C4-2B (cell line): ENCODE data around the gene SIPA1L2.

ENCODE experiments used
- ZFX ChIP-seq: fragments of 450-650 bp; IDR thresholded peaks from 2 replicates; pipeline ENCODE4 v1.6.1; 2017
- TF ChIP-seq, protein P1 (sequence below): fragments of 450-650 bp; conservative IDR thresholded peaks from 2 replicates; pipeline ENCODE4 v1.5.1; 2017; ENCODE audit warnings: mild to moderate bottlenecking

DNA sequence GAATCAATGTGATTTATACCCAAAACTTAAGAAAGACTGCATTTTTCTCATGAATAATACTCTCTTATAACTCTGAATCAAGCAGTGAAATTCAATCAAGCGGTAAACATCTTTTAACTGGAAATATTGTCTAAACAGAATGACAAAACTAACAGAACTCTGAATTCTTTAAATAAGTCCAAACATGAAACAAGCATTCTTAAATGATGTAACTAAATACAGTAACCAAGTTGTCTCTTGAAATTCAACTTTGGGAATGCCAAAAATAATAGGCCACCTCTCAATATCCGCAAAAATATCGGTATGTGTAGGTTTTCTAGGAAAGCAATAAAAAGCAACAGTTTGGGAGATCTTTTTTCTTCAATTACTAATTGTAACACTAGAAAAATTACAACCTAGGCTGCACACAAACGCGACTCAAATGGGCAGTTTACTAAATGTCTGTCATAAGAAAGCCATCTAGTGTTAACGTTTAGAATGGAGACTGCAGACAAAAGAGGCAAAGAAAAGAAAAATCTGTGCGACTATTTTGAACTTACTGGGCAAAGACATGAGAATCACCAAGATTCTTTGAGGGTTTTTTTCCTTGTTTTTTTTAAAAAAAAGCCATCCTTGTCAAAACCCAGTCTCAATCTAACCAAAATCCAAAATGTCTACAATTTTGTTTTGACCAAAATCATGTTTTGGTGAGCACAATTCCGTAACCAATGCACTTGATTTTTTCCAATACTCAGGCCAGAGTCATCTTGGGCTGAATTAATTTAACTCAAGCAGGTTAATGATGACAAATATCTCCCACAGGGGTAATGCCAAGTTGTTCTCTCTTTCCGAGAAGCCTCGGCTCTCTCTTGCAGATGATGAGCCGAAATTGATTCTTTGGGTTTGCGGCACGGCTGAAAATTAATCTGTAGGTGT lies 1.3 kb downstream of the SIPA1L2 start:
- TF ChIP-seq, protein P1, sequence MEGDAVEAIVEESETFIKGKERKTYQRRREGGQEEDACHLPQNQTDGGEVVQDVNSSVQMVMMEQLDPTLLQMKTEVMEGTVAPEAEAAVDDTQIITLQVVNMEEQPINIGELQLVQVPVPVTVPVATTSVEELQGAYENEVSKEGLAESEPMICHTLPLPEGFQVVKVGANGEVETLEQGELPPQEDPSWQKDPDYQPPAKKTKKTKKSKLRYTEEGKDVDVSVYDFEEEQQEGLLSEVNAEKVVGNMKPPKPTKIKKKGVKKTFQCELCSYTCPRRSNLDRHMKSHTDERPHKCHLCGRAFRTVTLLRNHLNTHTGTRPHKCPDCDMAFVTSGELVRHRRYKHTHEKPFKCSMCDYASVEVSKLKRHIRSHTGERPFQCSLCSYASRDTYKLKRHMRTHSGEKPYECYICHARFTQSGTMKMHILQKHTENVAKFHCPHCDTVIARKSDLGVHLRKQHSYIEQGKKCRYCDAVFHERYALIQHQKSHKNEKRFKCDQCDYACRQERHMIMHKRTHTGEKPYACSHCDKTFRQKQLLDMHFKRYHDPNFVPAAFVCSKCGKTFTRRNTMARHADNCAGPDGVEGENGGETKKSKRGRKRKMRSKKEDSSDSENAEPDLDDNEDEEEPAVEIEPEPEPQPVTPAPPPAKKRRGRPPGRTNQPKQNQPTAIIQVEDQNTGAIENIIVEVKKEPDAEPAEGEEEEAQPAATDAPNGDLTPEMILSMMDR, result no peak
- TF ChIP-seq ZFX, result no peak
